Transverse colon (tissue), 4 donors: Measurements from ENCODE around the gene C2orf92. TPM values are rescaled to one million over a fixed set of nuclear protein-coding genes. Genes with fewer than 3 reads are reported as not detected.
"Not testable (repeated sequence)": the region's sequence is repeated elsewhere in the genome, so short reads cannot be mapped to it uniquely, and the experiment has no call there.

Experiments
- DNase-seq: peaks from one replicate; pipeline ENCODE4 v3.0.0-alpha.2; 2019
- H3K27ac ChIP-seq, 4 donors: fragments of 200-600 bp; sonication (generic); 2 replicates each; pipeline ENCODE4 v1.5.1; 2016 to 2018; ENCODE audit warnings: inconsistent platforms in 4 of 4
- H3K27me3 ChIP-seq: fragments of 200-600 bp; sonication (generic); 2 replicates; pipeline ENCODE4 v1.5.1; 2017; ENCODE audit warnings: inconsistent platforms
- H3K36me3 ChIP-seq, 4 donors: fragments of 200-600 bp; sonication (generic); 2 replicates each; pipeline ENCODE4 v1.5.1; 2017 to 2019; ENCODE audit warnings: inconsistent platforms in 4 of 4
- H3K4me1 ChIP-seq, 4 donors: fragments of 200-600 bp; sonication (generic); 2 replicates each; pipeline ENCODE4 v1.5.1; 2017 to 2020; ENCODE audit warnings: inconsistent platforms in 4 of 4
- H3K4me3 ChIP-seq, 4 donors: fragments of 200-600 bp; sonication (generic); 1 replicate in 1 of 4; 2 replicates in 3 of 4; pipeline versions ENCODE4 v1.5.1 to v1.6.1; 2017 to 2019; ENCODE audit warnings: inconsistent platforms in 4 of 4
- H3K9me3 ChIP-seq, 2 donors: fragments of 200-600 bp; sonication (generic); 2 replicates each; pipeline ENCODE4 v1.5.1; 2017 to 2019; ENCODE audit warnings: inconsistent platforms in 2 of 2
- EP300 ChIP-seq: sonication (generic); formaldehyde crosslinking; IDR thresholded peaks from one replicate; pipeline ENCODE4 v1.6.1; 2017; ENCODE audit warnings: antibody characterized with exemption, low read depth
- POLR2A ChIP-seq: fragments of 450-650 bp; IDR thresholded peaks from one replicate; pipeline ENCODE4 v1.6.1; 2016; ENCODE audit warnings: antibody characterized with exemption, mild to moderate bottlenecking, moderate library complexity
- POLR2AphosphoS5 ChIP-seq, 3 donors: sonication (generic); formaldehyde crosslinking; IDR thresholded peaks; one replicate each; pipeline ENCODE4 v1.6.1; 2016; ENCODE audit warnings: antibody characterized with exemption in 3 of 3
- WGBS, 2 donors: methylation state at CpG; one replicate each; pipeline ENCODE4 v1.1.5; 2018; ENCODE audit warnings: low coverage in 1 of 2; 5-methylcytosine and 5-hydroxymethylcytosine counted together
- in situ Hi-C, 4 donors: fragments of 200-750 bp; cut with MboI; loops; one replicate each; pipeline versions ENCODE4 v1.15.0 to v1.15.1; 2017; ENCODE audit warnings: low sequenced_read_pairs in 3 of 4, low pct_ligation_motif_present in 1 of 4, low pct_unique_long_range_greater_than_20kb in 1 of 4
- intact Hi-C: fragments of 100-400 bp; cut with DNase I; formaldehyde crosslinking; loops from one replicate; pipeline ENCODE4 v1.15.1; 2023; ENCODE audit warnings: low total_unique reads
- total RNA-seq, 4 donors: library from RNA; depleted of rRNA; stranded (reverse); fragments of >200 nt; gene quantifications; one replicate each; pipeline ENCODE4 v1.1.0, GENCODE V29; 2016
- TF ChIP-seq, protein P1 (sequence below), 5 experiments: fragments of 200-600 bp in 3 of 5; fragments of 450-650 bp in 2 of 5; sonication (generic) in 3 of 5; IDR thresholded peaks; 1 replicate in 2 of 5; 2 replicates in 3 of 5; pipeline ENCODE4 v1.5.1; 2016 to 2017; ENCODE audit warnings: antibody characterized with exemption in 5 of 5, inconsistent platforms in 3 of 5, mild to moderate bottlenecking in 2 of 5, moderate library complexity in 1 of 5

The C2orf92 gene
- total RNA-seq, 4 donors from 2014 or later: 13.8 to 27.3 (median 17.9) TPM

- no peaks in the 10 kb centered on the region for H3K27me3 ChIP-seq
- TF ChIP-seq, protein P1, sequence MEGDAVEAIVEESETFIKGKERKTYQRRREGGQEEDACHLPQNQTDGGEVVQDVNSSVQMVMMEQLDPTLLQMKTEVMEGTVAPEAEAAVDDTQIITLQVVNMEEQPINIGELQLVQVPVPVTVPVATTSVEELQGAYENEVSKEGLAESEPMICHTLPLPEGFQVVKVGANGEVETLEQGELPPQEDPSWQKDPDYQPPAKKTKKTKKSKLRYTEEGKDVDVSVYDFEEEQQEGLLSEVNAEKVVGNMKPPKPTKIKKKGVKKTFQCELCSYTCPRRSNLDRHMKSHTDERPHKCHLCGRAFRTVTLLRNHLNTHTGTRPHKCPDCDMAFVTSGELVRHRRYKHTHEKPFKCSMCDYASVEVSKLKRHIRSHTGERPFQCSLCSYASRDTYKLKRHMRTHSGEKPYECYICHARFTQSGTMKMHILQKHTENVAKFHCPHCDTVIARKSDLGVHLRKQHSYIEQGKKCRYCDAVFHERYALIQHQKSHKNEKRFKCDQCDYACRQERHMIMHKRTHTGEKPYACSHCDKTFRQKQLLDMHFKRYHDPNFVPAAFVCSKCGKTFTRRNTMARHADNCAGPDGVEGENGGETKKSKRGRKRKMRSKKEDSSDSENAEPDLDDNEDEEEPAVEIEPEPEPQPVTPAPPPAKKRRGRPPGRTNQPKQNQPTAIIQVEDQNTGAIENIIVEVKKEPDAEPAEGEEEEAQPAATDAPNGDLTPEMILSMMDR (IDR thresholded peaks at IDR 0.05): peak in 3 of 5 experiments; percentile 2 to 17 (median 6)
- TF ChIP-seq POLR2AphosphoS5 (IDR thresholded peaks at IDR 0.05): no peak
- H3K9me3 ChIP-seq: no peaks in the 10 kb centered on the region
- H3K36me3 ChIP-seq: no peaks in the 10 kb centered on the region
- H3K4me3 ChIP-seq: peak overlapping the region; percentile 13 to 81 (median 73)
- H3K4me1 ChIP-seq: peaks cover 11 to 33% (median 22%) of the 10 kb centered on the region in 4 donors
- peak; percentile 26 for DNase-seq
- 0 to 5% methylated on average over 1 to 21 of the region's 21 CpGs for WGBS, 2 donors
- intact Hi-C loops (no loop called here), in situ Hi-C loops (loop anchor here in 1 of 4 donors (25.0 kb wide), 1 partner anchor 1602 kb away; no protein-coding TSS in a partner anchor)
- H3K27ac ChIP-seq: peak overlapping the region; percentile 90 to 100 (median 97)
Observed at GRCh38 chr2:97664636-97664970, 4.9 kb upstream of the C2orf92 start.

DNA sequence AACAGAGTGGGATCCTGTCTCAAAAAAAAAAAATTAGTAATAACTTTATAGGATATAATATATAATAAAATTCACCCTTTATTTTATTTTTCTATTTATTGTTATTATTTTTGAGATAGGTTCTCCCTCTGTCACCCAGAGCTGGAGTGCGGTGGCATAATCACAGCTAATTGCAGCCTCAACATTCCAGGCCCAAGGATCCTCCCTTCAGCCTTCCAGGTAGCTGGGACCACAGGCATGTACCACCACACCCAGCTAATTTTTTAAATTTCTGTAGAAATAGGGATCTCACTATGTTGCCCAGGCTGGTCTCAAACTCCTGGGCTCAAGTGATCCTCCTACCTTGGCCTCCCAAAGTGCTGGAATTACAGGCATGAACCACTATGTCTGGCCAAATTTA, 958 bp downstream of the C2orf92 start:
- in situ Hi-C loops: loop anchor here in 1 of 4 donors (25.0 kb wide), 1 partner anchor 1608 kb away; no protein-coding TSS in a partner anchor
- 98 to 100% methylated on average over 1 of the region's 1 CpG for WGBS, 2 donors

DNA sequence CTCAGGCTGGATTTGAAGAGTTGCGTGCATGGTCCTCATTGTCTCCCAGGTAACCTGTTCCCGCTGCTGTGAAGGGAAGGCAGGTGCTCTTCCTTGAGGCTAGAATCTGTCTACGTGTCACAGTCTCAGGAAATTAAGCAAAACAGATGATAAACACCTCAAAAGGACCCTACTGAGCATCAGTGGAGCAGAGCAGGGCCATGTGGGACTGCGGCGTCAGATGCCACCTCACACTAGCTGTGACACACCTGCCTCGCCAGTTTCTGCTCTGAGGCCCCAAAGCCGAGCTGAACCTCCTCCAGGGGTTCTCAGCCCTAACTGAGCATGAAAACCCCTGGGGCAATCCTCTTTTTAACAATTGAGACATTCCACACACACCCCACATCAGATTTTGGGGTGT, 2.0 kb downstream of the C2orf92 start:
- intact Hi-C loops: no loop called here
- Histone ChIP-seq H3K4me3 (no peak overlapping the region), H3K36me3 (no peaks in the 10 kb centered on the region), H3K27ac (no peak overlapping the region), H3K4me1 (no peaks in the 10 kb centered on the region), H3K27me3 (no peaks in the 10 kb centered on the region), H3K9me3 (no peaks in the 10 kb centered on the region)
- DNase-seq: no peak
- 97% methylated on average over 7 of the region's 7 CpGs; no CpG with 5 or more reads in 1 of the 2 donors for WGBS, 2 donors
- TF ChIP-seq EP300 (no peak), POLR2AphosphoS5 (IDR thresholded peaks at IDR 0.05) (no peak), POLR2A (no peak)
- TF ChIP-seq, protein P1 (IDR thresholded peaks at IDR 0.05): no peak
- in situ Hi-C loops: loop anchor here in 1 of 4 donors (25.0 kb wide), 1 partner anchor 1609 kb away; no protein-coding TSS in a partner anchor

More for the DNA sequence above, 958 bp downstream of the C2orf92 start:
- intact Hi-C loops: no loop called here
- no peak overlapping the region for H3K4me3 ChIP-seq
- DNase-seq: no peak
- no peaks in the 10 kb centered on the region for H3K4me1 ChIP-seq
- H3K9me3 ChIP-seq: no peaks in the 10 kb centered on the region
- TF ChIP-seq, protein P1 (IDR thresholded peaks at IDR 0.05): no peak
- TF ChIP-seq EP300: no peak
- TF ChIP-seq POLR2AphosphoS5 (IDR thresholded peaks at IDR 0.05): no peak
- no peak for TF ChIP-seq POLR2A
- H3K36me3 ChIP-seq: no peaks in the 10 kb centered on the region
- no peaks in the 10 kb centered on the region for H3K27me3 ChIP-seq
- no peak overlapping the region for H3K27ac ChIP-seq

DNA sequence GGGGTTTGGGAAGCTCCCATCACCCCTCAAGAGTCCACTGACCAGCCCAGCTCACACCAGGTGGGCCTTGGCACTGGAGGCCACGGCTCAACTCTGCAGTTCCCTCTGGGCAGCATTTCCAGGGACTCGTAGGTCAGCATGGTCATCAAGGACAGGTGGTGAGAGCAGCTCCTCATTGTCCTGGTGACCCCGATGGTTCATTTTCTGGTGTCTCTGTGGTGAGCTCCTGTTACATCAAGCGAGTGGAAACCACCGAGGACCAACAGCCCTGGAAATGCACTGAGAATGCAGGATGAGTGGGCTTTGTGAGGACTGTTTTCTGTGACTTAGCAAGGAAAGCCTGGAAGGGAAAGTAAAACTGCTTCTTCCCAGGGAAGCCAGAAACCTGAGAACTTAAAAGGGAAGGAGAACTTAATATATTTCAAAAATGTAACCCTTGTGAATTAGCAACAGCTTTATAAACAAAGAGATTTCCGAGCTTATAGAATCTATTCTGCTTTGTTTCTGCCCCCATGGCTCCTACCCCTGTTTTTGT, 3.2 kb downstream of the C2orf92 start:
- WGBS, 2 donors: 88 to 92% methylated on average over 1 to 4 of the region's 6 CpGs
- H3K27ac ChIP-seq, intact Hi-C loops, DNase-seq, H3K27me3 ChIP-seq, H3K9me3 ChIP-seq, H3K4me1 ChIP-seq, H3K4me3 ChIP-seq, H3K36me3 ChIP-seq: not testable (repeated sequence)
- in situ Hi-C loops: loop anchor here in 1 of 4 donors (25.0 kb wide), 1 partner anchor 1610 kb away; no protein-coding TSS in a partner anchor
